ENCODE results near the gene ST6GALNAC1.

The ST6GALNAC1 gene

DNA sequence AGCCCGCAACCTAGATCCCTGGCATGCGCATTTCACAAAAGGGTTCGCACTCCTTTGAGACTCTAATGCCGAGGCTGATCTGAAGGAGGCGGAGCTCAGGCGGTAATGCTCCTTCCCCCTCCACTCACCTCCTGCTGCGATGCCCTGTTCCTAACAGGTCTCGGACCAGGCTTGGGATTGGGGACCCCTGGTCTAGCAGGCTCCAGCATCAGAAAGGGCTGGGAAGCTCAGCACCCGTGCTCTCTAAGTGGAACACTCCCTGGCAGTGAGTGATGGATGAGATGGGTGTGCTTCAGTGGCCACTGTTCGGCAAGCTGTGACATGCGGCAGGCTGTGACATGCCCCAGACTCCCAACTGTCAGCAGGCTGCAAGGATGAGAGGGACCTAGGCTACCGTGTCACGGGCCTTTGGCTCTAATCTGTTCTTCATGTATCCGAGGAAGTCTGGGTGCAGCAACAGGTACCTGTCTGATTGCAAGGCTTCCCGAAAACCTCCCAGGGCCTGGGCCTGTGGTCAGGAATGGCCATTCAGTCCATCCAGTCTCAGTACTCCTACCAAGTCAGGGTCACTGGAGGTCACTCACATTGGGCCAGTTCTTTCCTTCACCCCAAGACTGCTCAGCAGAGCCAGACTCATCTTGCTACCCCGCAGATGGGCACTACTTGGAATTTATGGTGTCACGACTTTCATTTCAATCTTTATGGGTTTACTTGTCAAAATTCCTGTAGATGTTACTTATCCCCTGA, 56.6 kb downstream of the ST6GALNAC1 start:
- no peak for DNase-seq (ENCODE audit: low read depth)

DNA sequence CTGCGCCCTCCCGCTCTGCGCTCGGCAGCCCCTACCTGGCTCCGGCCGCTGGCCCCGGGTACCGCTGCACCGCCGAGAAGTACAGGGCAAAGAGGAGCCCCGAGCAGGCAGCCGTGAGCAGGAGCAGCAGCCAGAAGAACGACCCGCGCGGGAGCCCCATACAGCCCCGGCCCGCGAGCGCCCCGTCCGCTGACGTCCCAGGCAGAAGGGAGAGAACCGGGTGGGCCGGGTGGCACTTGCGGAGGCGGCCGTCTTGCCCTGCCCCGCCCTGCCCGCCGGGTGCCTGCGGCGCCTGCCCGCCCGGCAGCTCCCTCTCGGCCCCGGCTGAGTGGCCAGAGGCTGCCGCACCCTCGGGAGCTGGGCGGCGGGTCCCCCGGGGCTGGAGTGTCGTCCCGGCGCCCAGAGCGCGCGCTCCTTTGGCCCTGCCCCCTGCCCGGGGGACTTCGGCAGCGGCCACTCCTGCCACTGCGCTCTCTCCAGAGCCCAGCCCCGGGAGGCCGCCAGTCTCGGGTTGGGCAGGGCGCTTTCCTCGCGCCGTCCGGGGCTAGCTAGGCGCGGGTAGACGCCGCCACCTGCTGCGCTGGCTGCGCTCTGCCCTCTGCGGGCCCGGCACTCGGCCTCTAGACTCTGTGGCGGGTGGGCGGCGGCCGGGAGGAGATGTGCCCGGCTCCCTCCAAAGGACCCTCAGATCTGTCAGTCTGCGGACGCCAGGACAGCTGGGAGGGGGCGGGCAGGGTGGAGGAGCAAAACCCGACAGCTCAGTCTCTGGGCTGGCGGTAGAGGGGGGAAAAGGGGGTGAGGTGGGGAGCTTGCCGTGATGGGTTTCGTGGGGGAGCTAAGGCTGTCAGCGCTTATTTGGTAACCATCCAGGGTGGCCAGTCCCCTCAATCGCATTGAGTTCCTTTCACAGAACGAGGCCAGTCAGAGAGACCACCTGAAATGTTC, 57.6 kb downstream of the ST6GALNAC1 start, which contains the start of gene ST6GALNAC2:
Gene ST6GALNAC2 (minus strand): TSS at position 212 of the 945 bp plus-strand sequence. CDS start 52 bp downstream, at position 160.
- H3K4me3 ChIP-seq (ENCODE audit: low read depth, low read length): peak within 1 kb of the TSS; percentile 45
- DNase-seq (ENCODE audit: low read depth): no peak

More for the DNA sequence above, 56.6 kb downstream of the ST6GALNAC1 start:
- no peak overlapping the region for H3K4me3 ChIP-seq (ENCODE audit: low read depth, low read length)

DNA sequence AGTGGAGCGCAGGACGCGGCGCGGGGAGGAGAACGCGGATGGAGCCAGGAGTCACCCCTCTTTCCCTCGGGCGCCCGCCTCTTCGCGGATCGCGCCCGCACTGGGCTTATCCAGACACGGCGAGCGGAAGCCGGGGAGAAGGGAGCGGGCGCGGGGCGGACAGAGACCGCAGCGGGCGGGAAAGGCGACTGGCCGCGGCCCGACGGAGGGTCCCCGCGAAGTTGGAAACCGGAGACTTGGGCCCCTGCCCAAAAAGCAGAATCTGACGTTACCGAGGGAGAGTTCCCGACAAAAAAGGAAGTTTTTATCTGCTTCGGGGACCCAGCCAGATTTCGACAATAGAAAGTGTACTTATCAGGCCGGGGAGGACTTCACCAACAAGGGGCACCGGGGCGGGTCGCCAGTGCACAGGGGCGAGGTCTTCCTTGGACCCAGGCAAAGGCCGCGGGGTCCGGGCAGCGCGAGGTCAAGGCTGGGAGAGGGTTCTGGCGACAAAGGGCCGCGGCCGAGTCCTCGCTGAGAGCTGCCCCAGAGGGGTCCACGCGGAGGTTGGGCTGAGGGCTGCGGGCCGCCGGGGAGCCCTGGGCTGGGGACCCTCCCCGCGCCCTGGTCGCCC, 58.4 kb downstream of the ST6GALNAC1 start:
- H3K4me3 ChIP-seq (ENCODE audit: low read depth, low read length): peak overlapping the region; percentile 45
- no peak for DNase-seq (ENCODE audit: low read depth)

DNA sequence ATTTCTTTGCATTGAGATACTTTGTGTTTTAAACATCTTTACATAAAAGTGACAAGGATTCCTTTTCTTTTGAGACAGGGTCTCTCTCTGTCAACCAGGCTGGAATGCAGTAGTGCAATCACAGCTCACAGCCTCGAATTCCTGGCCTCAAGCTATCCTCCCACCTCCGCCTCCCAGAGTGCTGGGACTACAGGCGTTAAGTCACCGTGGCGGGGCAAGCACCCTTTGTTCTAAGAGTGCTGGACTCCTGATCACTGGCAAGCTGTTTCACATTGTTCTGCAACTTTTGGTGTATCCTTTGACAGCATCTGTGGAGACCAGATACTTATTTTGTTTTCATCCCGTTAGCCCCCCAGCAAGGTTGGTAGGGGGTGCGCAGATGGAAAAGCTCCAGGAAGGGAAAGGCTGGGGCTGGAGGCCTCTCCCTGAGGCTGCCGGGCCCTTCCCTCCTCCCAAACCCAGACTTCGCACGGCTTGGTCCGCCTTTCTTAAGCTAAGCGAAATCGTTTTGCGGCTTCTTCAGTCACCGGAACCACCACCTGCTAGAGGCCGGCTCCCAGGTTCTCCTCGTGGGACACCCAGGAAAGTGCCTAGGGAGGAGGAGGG, 59.0 kb downstream of the ST6GALNAC1 start:
- H3K4me3 ChIP-seq (ENCODE audit: low read depth, low read length): peak overlapping the region; percentile 45
- DNase-seq (ENCODE audit: low read depth): no peak

DNA sequence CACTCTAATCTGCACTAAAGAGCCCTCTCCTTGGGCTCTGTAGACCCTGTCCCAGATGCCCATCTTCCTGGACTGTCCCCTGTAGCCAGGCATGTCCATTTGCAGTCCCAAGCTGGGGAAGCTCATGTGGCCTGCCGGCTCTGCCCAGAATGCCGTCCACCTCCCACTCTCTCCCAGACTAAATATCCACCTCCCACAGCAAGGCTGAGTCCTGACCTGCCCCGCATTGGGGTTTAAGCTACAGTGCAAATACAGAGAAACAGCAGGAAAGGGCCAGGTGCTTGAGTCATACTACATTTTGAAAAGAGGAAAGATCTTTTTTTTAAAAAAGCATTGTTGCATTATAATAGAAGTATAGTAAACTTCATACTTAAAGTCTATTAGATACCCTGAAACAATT, 60.9 kb downstream of the ST6GALNAC1 start:
- H3K4me3 ChIP-seq (ENCODE audit: low read depth, low read length): no peak overlapping the region
- no peak for DNase-seq (ENCODE audit: low read depth)

DNA sequence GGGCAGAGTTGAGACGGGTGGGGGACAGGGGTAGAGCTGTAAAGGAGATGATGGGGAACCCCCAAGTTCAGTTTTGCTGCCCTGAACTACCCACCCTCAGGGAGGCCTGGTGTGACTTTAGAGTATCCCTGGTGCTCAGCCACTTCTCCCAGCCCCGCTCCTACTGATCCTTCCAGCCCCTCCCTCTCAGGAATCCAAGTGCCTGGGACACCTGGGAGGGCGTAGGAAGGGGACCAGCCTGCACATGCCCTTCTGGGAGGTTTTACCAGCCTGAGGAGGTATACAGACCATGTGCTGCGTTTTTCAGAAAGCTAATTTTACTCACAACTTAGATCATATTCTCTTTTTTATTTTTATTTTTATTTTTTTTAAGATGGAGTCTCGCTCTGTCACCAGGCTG, 62.0 kb downstream of the ST6GALNAC1 start:
- H3K4me3 ChIP-seq (ENCODE audit: low read depth, low read length): no peak overlapping the region
- DNase-seq (ENCODE audit: low read depth): no peak

DNA sequence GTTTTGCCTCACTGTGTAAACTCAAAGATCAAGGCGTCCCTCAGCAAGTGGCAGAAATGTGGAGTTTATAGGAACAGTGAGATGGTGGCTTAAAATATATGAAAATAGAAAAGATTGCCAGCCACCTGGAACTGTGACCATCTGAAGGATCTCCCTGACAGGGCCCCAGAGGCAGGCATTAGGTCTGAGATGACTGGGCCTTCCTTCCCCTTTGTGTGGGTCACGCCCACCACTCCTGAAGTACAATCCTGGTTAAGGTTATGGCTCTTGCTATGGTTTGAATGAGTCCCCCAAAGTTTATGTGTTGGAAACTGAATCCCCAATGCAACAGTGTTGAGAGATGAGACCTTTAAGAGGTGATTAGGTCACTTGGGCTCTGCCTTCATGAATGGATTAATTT, 64.3 kb downstream of the ST6GALNAC1 start:
- no peak overlapping the region for H3K4me3 ChIP-seq (ENCODE audit: low read depth, low read length)
- DNase-seq (ENCODE audit: low read depth): no peak

DNA sequence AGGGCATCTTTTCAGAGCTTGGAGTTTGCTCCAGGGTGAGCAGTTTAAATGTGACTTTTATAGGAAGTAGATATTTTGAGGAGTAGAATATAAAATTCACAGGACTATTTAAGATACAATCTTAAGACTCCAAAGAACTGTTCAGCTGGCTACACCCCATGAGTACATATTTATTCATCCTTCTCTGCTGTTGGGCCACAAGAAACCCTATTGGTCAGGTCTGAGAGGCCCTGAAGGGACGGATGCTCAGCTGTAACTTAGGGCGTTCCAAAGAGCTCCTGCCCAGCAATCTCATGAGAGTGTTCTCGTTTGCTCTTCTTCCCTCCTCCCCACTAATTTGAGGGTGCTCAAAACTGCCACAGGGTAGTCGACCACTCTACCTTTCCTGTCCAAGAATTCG, 65.2 kb downstream of the ST6GALNAC1 start:
- no peak overlapping the region for H3K4me3 ChIP-seq (ENCODE audit: low read depth, low read length)
- DNase-seq (ENCODE audit: low read depth): no peak

DNA sequence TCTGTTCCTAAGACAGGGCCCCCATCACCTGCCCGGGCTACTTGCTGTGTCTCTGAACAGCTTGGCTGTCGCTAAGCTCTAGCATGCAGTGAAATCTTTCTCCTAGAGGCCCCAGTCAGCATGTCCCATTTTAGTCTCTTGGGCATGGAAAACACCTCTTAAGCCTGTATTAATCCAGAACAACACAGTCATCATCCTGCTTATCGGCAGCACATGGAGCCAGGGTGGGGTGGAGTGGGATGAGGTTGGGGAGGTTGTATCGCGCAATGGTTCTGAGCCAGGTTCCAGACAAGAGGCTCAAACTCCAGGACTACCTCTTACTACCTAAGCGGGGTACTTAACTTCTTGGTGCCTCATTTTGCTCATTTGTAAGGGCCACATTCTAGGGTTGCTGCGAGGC, 65.7 kb downstream of the ST6GALNAC1 start:
- no peak overlapping the region for H3K4me3 ChIP-seq (ENCODE audit: low read depth, low read length)

DNA sequence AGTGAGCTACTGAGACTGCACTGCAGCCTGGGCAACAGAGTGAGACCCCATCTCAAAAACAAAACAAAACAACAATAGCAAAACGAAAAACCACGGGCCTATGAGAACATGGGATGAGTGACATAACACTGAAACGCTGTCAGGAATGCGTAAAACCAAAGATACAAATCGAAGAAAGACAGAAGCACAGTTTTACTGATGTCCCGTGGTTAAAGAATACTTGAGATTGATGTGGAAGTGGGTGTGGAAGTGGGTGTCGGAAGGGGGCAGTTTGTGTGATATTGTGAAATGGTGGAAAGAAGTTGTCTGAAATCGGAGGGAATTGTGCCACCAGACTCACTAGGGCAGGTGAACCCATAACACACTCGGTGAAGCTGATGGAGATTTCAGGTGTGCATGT, 67.4 kb downstream of the ST6GALNAC1 start:
- DNase-seq (ENCODE audit: low read depth): no peak
- no peak overlapping the region for H3K4me3 ChIP-seq (ENCODE audit: low read depth, low read length)

More for the DNA sequence above, 65.7 kb downstream of the ST6GALNAC1 start:
- no peak for DNase-seq (ENCODE audit: low read depth)

DNA sequence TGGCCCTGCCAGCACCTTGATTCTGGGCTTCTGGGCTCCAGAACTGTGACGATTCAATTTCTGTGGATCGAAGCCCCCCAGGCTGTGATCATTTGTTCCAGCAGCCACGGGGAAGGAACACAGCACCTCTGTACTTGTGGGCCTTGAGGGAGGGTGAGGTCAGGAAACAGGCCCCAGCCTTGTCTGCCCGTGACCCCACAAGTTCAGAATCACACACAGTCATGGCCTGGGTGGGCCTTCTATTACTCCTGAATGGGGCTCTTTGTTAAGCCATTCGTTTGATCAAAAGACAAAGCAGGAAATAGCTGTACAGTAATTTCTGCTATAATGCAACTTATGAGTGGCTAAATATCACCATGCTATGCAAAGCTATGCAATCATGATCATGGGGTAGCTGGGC, 68.0 kb downstream of the ST6GALNAC1 start:
- no peak for DNase-seq (ENCODE audit: low read depth)
- H3K4me3 ChIP-seq (ENCODE audit: low read depth, low read length): no peak overlapping the region

Data from skeletal muscle cell (primary cell).